Right forelimb (tissue), 1 donor: ENCODE measurements around the gene LOX.
A peak's percentile ranks its signal among the peaks of the same experiment; 100 is the strongest.

ENCODE experiments used
- DNase-seq: peaks from one replicate; pipeline ENCODE4 v3.0.0-alpha.2; 2018

The LOX gene, protein sequence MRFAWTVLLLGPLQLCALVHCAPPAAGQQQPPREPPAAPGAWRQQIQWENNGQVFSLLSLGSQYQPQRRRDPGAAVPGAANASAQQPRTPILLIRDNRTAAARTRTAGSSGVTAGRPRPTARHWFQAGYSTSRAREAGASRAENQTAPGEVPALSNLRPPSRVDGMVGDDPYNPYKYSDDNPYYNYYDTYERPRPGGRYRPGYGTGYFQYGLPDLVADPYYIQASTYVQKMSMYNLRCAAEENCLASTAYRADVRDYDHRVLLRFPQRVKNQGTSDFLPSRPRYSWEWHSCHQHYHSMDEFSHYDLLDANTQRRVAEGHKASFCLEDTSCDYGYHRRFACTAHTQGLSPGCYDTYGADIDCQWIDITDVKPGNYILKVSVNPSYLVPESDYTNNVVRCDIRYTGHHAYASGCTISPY

DNA sequence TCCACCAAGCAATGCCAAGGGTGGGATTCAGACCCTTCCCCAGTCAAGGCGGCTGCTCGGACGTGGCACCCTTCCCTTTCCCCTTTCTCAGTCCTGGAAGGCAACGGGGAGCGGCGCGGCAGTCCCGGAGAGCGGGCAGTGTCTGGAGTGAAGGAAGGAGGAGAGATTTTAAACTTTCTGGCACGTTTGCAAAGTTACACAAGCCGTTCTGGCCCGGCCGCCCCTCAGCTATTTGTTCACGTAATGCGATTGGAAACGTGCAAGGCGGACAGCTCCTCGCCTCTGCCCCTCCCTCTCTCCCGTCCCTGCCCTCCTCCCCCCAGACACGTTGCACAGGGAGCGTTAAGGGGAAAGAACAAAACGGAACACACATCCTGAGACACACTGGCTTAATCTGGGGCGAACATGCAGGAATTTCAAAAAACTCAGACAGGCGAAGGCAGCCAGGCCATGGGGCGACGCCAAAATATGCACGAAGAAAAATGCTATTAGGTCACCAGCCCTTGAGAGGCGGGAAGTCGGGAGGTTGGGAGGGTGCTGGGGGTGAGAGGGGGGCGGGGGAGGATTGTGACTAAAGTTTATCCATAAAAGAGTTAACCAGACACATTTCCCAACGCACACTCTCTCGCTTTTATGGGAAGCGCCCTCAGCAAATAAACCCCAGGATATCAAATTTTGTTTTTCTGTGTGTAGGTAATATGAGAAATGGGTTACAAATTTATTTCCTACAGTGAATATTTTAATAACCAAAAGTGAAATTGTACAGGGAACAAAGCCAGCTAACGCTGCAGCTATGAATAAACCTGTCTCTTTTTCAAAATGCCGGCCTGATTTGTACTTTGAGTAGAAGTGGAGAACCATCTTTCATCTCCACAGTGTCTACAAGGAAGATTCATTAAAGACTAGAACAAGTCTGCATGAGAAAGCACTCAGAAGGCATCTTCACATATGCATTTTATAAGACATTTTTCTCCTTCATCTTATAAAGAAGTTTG, at the start of gene LOX:
LOX (minus strand) TSS at position 144 of the 995 bp plus-strand sequence. CDS start 274 bp downstream, outside the sequence.
- DNase-seq: peak; percentile 90

DNA sequence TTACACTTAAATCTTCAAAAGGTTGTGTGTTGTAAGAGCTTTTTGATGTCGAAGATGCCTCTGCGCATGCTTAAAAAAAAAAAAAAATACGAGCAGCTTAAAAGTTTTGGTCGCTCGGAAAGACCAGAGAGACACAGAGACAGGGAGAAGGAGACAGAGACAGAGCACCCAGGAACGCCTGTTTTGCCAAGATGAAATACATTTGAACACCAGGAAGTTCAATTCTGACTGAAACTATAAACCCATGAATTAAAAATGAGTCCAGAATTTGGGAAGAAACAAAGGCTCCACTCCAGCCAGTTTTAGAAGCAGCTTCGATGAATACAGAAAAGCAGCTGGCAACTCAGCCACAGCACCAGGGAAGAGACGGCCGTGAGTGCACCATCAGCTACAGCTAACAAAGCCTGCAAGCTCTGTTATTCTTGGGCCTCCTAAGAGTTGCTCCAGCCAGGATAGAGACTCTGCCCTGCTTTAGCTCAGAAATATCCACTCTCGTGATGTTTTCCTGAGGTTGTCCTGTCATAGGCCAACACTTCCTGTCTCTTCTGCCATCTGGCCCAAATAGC, 48.8 kb upstream of the LOX start:
- peak; percentile 60 for DNase-seq

DNA sequence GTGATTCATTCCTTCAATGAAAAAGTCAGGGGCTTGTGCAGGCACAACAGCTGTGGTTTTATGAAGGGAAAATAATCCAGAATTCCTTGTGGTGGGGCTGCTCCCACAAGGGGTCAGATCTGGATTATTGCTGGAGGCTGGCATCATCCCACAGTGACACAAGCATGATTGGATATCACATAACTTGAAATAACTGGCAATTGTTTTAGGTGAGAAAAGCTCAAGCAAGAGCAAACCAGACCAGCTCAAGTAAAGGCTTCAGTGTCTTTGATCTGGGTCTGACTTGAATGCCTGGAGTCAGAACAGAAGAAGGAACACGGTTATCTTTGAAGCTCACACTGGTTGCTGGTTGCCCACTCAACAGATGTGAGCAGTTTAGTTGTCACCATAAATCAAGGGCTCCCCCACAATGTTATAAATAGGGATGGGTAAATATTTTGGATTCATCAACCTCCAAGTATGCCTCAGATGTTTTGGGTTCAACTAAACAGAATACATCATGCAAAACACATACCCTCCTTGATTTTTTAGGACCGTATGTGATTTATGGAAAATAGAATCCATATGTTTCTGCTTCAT, 48.2 kb upstream of the LOX start:
- no peak for DNase-seq

DNA sequence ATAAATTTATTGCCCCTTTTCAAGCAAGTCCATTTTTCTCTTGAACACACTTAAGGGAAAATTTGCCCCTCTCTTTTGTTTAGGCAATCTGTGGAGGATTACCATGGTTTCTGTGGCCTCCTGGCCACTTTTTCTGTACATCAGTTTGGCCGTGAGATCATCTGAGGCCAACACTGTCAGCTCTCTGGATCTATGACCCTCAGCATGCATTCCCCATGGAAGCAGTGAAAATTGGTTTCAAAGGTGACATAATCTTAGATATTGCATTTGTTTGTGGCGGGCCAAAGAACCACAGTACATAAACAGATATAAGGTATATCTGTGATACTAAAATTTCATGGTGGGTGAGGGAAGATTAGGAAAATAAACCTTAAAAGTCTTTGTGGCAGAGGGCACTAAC, 46.7 kb upstream of the LOX start:
- DNase-seq: no peak

DNA sequence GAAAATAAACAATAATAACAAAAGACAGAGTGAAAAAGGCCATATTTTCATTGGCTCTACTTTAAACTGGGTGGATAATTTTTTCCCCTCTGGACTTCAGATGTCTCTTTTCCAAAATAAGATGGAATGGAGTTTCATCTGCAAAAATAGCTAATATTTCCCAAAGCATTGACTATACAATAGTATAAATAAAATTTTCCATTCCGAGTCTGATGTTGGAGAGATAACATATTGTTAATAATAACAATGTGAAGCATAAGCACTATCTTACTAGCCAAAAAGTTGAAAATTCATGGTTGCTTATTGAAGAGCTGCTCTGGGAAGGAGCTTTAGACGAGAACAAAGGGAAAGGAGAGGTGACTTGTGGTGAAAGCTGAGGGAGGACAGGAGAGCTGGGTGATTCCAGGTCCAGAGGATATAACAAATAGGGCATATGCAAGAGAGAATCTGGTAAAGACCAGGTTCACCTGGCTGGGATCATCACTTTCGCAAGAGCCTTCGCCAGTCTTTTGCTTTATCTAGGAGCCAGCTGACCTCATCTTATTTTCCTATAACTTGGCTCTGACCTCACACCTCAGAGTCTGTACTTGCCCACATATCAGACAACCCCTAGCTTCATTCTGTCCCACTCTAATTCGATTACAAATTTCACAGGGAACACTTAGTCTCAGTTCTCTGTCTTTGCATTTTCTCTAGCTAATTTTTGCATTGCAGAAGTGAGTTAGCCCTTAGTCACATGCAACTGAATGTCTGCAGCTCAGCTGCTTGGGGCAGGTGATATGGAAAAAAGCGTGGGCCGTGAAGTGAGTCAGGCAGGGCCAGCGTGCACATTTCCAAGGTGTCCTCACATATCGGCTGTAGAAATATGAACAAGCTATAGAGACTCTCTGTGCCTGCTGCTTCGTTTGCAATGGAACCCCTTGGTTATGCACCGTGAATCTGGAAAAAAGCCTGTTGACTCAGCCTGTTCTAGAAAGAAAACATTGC, 43.7 kb upstream of the LOX start:
- no peak for DNase-seq

DNA sequence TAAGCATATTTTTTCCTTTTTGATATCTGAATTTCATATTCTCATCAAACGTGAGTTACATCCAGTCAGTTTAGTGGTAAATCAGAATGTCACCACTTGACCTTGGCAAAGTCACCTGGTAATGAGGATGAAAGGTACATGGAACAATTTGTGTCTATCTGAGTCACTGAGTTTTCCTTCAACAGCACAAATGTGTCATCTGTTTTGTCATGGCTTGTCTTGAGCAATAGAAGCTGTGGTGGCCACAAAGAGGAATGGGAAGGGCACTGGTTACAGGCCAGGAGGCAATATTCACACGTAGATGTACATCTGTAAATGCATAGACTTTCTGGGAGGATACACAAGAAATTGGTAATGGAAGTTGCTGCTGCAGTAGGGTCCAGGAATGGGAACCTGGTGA, 42.9 kb upstream of the LOX start:
- no peak for DNase-seq

DNA sequence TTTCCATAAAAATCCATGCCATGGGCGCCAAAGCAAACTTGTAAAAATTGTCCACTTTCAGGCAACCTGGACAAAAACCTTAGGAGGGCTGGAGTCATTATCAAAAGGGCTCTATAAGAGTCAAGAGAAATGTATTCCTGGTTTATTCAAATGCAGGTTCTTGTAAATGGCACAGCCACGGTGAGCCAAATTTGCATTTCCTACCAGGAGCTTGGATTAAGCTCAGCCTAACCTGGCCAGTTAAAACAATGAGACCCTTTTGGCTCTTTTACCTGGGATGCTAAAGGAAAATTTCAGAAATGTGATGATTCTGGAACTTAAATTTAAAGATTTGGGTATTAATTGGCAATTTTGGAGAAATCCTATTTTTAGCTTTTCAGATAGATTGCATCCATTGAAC, 42.4 kb upstream of the LOX start:
- DNase-seq: no peak

DNA sequence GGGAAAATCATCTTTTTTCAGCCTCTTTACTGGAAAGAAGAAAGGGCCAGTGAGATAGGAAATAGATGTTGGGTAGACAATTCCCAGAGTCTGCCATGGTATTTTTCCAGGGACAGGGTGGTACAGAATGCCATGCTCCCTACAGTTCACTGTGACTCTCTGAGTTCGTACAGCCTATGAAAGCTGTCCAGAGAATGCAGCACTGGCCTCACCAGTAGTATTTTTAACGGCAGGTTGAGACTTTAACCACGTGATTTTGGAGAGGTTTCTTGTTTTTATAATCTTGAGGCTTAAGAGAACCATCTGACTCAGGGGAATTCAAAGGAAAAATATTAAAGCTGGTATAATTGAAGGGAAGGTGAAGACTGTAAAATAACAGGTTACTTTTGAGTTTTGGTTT, 41.1 kb upstream of the LOX start:
- no peak for DNase-seq

DNA sequence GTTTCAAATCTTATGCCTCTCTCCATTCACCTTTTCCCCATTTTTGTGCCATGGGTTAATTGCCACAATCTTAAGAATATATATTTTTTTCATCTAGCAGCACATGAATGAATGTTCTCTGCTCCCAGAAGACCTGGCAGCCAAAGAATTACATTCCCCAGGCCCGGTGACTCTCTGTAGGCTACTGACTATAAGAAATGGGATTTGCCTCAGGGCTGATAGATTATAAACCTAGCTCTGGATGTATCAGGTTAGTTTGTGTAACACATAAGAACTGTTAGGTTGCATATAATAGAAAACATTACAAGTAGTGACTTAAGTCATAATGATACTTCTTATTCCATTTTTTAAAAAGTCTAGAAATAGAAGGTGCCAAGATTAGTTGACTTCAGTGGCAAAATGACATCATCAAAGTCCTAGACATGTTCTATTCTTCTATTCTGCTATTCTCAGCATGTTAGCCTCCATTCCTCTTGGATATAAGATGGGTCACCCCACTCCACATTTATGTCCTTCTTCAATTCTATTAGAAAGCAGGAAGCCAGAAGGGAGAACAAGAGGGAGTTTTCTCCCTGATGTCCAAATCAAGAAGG, 40.4 kb upstream of the LOX start:
- no peak for DNase-seq

DNA sequence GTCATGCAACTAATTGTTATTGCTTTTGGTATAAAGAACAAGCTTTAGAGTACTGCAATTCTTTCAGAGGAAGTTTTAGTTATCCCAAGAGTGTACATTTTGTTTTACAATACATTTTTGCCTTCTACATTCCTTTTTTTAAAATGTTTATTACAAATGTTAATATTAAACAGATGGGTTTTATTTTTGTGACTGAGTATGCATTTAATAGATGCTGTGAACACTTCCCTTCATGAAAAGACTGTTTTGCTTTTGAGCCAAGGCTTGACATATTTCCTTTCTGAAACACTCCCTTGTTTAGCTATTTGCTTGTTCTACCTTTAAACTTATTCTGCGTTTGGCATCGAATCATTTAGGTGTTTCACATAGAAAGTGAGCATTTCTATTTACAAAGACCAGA, 36.4 kb upstream of the LOX start:
- DNase-seq: no peak

DNA sequence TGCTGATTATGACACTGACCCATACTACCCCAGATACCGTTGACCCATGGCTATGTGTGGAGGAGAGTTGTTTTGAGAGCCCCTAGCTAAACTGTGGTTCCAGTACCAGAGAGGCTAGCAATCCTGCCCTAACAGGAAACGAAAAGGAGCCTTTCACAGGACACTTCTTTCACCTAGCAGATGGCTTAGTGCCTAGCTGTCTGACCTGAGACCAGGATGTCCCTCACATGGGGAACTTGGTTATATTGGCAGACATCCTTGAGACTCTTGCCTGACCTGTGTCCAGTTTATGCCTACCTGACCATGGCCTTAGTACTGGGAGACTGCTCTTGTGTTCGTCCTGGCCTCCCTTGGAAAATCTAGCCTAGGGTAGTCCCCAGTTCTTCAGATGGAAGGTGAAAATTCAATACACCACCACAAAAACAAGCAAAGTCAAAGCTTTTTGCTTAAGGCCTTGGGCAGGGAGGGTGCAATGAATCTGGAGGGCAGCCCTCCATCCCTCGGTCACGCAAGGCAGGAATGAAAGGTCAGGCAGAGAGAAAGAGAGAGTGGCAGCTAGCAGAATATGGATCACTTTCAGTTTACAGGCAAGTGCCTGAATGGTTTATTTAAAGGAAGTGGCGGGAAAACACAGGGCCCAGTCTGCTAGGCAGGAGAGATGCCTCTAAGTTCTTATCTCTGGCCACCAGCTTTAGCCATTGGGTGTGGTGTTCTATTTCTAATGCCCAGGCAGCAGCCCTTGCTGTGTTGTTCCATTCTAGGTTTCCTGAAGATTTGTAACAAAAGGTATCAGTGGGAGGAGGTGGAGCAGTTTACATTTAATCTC, 34.9 kb upstream of the LOX start:
- DNase-seq: no peak

DNA sequence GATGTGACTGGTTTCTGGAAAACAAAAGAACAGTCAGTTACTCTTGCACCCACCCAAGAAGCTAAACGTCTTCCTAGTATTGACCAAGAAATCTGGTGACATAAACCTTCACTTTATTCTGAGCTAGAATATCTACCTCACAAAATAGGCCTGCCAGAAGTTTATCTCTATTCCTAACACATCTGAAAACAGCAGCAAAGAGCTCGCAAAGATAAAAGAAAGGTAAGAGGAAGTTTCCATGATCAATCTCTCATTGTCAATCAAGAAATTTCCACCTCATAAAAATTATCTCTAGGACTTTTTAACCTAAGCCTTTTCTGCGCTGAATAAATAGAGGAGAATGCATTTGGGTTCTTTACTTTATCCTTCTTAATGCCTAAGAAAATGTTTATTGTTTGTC, 34.0 kb upstream of the LOX start:
- no peak for DNase-seq

DNA sequence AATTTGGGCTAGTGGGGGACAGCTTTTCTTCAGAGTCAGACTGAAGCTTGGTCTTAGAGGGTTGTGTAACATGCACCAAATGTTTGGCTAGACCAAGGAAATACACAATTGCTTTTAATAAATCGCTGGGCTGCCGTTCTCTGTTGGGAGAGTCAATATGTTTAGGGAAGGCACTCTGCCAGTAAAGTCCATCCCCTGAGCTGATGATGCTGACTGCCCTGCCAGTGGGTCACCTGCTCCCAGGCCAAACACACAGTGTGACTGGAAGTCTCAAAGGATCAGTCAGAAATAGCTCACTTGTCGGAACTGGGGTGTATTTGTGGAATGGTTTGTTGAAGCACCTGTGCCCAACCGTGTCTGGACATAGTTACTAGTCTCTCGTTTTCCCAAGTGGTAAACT, 33.4 kb upstream of the LOX start:
- peak; percentile 47 for DNase-seq

DNA sequence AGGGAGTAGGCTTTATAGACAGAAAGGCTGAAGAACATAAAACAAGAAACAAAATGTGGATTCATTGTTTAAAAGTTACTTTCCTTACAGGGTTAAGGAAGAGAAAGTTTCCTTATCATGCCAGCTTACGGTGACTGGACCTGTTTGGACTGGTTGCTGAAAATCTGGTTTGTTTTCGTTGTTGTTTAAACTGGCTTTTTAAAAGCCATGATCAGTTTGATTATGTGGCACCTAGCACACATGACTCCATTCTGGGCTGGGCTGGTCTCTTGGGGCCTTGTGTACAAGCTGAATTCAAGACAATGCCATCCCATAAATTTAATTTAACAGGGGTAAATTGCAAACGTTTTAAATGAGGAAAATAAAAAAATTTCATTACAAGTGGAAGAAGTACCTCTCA, 32.9 kb upstream of the LOX start:
- DNase-seq: no peak

DNA sequence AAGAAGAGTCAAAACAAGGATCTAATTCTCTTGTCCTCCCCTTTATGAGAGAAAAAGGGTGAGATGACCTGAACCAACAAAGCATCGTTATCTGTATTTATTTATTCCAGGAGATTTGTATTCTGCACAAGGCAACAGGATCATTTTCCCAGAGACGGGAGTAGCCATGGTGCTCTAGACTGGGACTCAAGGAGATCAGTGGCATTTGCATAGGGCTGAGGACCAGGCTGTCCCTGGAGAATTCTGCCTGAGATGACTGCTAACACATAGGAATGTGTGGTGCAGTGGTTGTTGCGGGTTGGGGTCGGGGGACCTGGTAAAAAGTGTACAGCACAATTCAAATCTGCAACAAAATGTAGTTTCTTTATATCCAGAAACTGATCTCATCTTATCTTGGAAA, 29.0 kb upstream of the LOX start:
- no peak for DNase-seq

DNA sequence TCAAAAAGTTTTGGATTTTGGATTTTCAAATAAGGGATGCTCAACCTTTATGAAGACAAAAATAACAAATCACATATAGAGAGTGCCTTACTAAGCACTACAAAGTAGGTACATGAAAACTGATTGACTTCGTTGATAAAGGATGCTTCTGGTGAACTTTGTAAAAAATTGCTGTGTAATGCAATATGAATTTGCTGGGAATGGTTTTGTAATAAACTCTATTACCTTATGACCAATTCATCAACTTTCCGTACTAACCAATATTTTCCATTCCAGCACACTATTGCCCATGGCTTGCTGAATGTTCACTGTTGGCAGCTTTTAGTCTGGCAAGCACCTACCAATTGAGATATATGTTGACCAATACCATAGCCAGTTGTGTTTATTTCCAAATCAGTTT, 27.9 kb upstream of the LOX start:
- no peak for DNase-seq

DNA sequence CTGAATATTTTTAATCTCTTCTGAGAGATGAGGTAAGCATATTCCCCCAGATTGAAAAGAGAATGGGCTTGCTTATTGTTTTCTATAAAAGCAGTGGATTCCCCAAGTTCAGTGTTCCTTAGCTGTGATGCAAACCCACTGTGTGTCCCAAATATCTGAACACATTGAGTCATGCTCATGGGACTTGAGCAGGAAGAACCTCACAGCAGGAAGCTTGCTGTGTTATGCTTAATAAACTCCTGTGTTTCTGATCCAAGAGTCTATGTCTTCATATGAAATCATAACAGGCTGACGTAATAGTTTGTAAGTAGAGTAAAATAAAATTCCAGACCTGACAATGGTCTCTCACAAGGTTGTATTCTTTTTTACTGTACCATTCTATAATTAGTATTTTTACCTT, 24.8 kb upstream of the LOX start:
- no peak for DNase-seq

DNA sequence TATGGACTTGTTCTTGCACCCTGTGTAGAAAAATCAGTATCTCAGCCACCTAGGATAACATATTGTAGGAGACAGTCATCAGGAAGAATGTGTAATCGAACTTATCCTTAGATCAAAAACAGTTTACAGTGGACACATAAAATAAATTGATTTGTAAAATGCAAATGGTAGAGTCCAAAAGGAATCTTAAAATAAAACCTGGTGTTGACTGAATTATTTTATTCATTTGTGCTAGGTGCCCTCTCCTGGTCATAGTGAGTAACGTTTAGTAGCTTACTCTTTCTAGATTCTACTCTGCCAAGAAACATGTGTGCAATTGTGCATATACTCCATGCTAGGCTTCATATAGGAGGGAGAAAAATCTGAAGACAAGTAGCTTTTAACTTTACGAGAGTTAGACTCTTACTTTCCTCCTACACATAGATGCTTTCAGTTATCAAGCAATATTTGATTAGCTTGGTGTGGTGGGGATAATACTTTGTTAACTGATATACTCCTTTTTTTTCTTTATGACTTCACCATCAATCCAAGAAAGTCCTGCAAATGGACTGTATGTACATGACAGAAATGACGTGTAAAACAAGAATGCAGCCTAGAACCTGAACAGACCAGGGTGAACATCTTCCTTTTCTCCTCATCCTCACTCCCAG, 23.7 kb upstream of the LOX start:
- no peak for DNase-seq

DNA sequence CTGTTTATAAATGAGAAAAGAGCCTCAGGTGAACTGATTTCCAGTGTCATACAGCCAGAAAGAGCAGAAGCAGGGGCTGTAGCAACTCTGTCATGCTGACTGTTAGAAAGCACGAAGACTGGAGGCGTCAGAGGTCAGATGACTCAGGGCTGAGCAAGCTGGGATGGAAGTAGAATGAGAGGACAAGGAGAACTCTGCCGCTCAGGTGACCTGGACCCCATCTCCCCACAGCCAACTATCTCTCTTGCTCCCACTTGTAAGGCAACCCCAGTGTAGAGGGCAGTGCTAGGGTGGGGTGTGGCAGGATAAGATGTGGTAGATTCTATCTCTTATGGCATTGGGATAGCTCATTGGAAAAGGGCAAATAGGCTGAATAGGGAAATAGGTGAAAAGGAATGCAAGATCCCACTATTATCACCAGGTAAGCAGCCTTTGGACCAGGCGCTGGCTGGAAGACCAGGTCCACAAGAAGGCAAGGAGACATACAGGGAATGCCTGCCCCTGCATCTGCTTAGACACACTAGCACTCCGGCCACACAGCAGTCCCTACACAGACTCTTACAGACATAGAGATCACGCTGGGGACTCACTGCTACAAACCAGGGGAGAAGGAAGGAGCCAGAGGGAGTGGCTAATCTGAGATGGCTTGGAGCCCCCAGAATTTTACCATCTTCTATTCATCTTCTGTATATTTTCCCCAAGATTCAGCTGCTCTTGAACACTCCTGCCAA, 21.2 kb upstream of the LOX start:
- DNase-seq: no peak
